ENCODE results near the gene TRAPPC12. TPM values are rescaled to one million over a fixed set of nuclear protein-coding genes. Genes with fewer than 3 reads are reported as not detected.

TRAPPC12 gene
- total RNA-seq, 1 donor from 2014 or later: 94.8 TPM

- Histone ChIP-seq H3K4me3 (no peak overlapping the region), H3K36me3 (no peaks in the 10 kb centered on the region), H3K27me3 (no peaks in the 10 kb centered on the region), H3K4me1 (peaks cover 25% of the 10 kb centered on the region), H3K9me3 (no peaks in the 10 kb centered on the region), H3K27ac (no peak overlapping the region)
- no peak for DNase-seq (ENCODE audit: extremely low spot score in 2 of 2)
- TF ChIP-seq POLR2AphosphoS5 (IDR thresholded peaks at IDR 0.05; ENCODE audit: insufficient read depth in 1 of 2, low read depth in 1 of 2) (no peak), POLR2A (IDR thresholded peaks at IDR 0.05) (no peak), CTCF (IDR thresholded peaks at IDR 0.05) (no peak)
- intact Hi-C loops (cut with DNase I): no loop called here
Observed at GRCh38 chr2:3409627-3410170, 30.2 kb downstream of the TRAPPC12 start.

- DNase-seq (ENCODE audit: extremely low spot score in 2 of 2): no peak
- Histone ChIP-seq H3K4me1 (peaks cover 11% of the 10 kb centered on the region), H3K9me3 (no peaks in the 10 kb centered on the region), H3K27me3 (no peaks in the 10 kb centered on the region), H3K4me3 (no peak overlapping the region), H3K36me3 (no peaks in the 10 kb centered on the region), H3K27ac (no peak overlapping the region)
- TF ChIP-seq POLR2A (IDR thresholded peaks at IDR 0.05): no peak
- TF ChIP-seq CTCF (IDR thresholded peaks at IDR 0.05): no peak
- intact Hi-C loops (cut with DNase I): no loop called here
Observed at GRCh38 chr2:3411103-3411502, 31.6 kb downstream of the TRAPPC12 start.

GRCh38 chr2:3413697-3414096, 34.2 kb downstream of the TRAPPC12 start:
- no peak for DNase-seq (ENCODE audit: extremely low spot score in 2 of 2)
- no peaks in the 10 kb centered on the region for H3K4me1 ChIP-seq
- H3K27me3 ChIP-seq: no peaks in the 10 kb centered on the region
- no peak overlapping the region for H3K4me3 ChIP-seq
- no peak overlapping the region for H3K27ac ChIP-seq
- H3K36me3 ChIP-seq: no peaks in the 10 kb centered on the region
- TF ChIP-seq POLR2AphosphoS5 (IDR thresholded peaks at IDR 0.05; ENCODE audit: insufficient read depth in 1 of 2, low read depth in 1 of 2) (no peak), POLR2A (IDR thresholded peaks at IDR 0.05) (no peak), CTCF (IDR thresholded peaks at IDR 0.05) (no peak)
- intact Hi-C loops (cut with DNase I): no loop called here
- no peaks in the 10 kb centered on the region for H3K9me3 ChIP-seq

GRCh38 chr2:3414133-3414860, 34.8 kb downstream of the TRAPPC12 start:
- H3K4me3 ChIP-seq: no peak overlapping the region
- H3K36me3 ChIP-seq: no peaks in the 10 kb centered on the region
- no peak for DNase-seq (ENCODE audit: extremely low spot score in 2 of 2)
- H3K27me3 ChIP-seq: no peaks in the 10 kb centered on the region
- H3K27ac ChIP-seq: no peak overlapping the region
- intact Hi-C loops (cut with DNase I): no loop called here
- no peaks in the 10 kb centered on the region for H3K4me1 ChIP-seq
- no peak for TF ChIP-seq CTCF (IDR thresholded peaks at IDR 0.05)
- H3K9me3 ChIP-seq: no peaks in the 10 kb centered on the region

GRCh38 chr2:3418766-3419404, 39.4 kb downstream of the TRAPPC12 start:
- H3K36me3 ChIP-seq: peaks cover 0 to 14% of the 10 kb centered on the region in 2 donors
- H3K27me3 ChIP-seq: no peaks in the 10 kb centered on the region
- TF ChIP-seq CTCF (IDR thresholded peaks at IDR 0.05) (no peak), POLR2A (IDR thresholded peaks at IDR 0.05) (no peak), POLR2AphosphoS5 (IDR thresholded peaks at IDR 0.05; ENCODE audit: insufficient read depth in 1 of 2, low read depth in 1 of 2) (no peak)
- intact Hi-C loops (cut with DNase I): no loop called here
- no peaks in the 10 kb centered on the region for H3K4me1 ChIP-seq
- no peak overlapping the region for H3K4me3 ChIP-seq
- no peaks in the 10 kb centered on the region for H3K9me3 ChIP-seq
- peak in 1 of 2 donors; percentile 60 for DNase-seq (ENCODE audit: extremely low spot score in 2 of 2)
- no peak overlapping the region for H3K27ac ChIP-seq

All from vagina (tissue), 2 donors.